NCI-H345 treated with DMSO at 0.1 percent for 48 hours (cell line): Measurements from ENCODE around the gene CSTB.

Source experiments
- DNase-seq: peaks from one replicate; lab custom pipeline; 2025; ENCODE audit not compliant: unreplicated experiment; lab: John Stamatoyannopoulos, UW

CSTB gene

GRCh38 chr21:43733529-43734071, 42.5 kb downstream of the CSTB start:
- no peak for DNase-seq

GRCh38 chr21:43733060-43733459, 43.0 kb downstream of the CSTB start:
- no peak for DNase-seq

- no peak for DNase-seq
Measured at GRCh38 chr21:43731891-43732711, 44.0 kb downstream of the CSTB start.

GRCh38 chr21:43731476-43731875, 44.6 kb downstream of the CSTB start:
- no peak for DNase-seq

GRCh38 chr21:43728467-43729390, 47.4 kb downstream of the CSTB start:
- no peak for DNase-seq

- DNase-seq, result no peak
Measured at GRCh38 chr21:43728154-43728466, 48.0 kb downstream of the CSTB start.

GRCh38 chr21:43727519-43728153, 48.5 kb downstream of the CSTB start:
- DNase-seq, result no peak

- DNase-seq, result no peak
Measured at GRCh38 chr21:43726686-43727518, 49.2 kb downstream of the CSTB start.
